Measurements from ENCODE around the gene RNF183. TPM values are rescaled to one million over a fixed set of nuclear protein-coding genes. Genes with fewer than 3 reads are reported as not detected.

The RNF183 gene
- total RNA-seq, 3 donors from 2014 or later (not counting 1 experiment from before 2014, with no cell fraction given) = not detected

DNA sequence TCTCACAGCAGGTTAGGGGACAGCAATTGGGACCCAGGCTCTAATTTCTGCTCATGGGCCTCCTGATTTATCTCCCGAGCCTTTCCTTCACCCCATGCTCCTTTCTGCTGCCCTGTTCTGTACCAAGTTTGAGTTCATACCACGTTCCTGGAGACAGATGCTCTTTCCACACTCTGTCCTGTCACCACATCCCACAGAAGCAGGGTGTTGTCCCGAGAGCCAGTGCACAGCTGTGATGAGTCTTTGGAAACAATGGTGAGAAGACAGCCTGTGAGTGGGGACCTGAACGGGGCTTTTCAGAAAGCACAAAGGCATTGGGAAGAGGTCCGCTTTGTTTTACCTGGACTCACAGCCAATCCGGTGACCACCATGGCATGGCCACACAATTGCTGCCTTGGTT lies 19.5 kb upstream of the RNF183 start:
- no peaks in the 10 kb centered on the region for H3K9me3 Mint-ChIP-seq
- no peak for DNase-seq
- Histone ChIP-seq H3K27ac (ENCODE audit: low read length) (no peak overlapping the region), H3K27me3 (ENCODE audit: control insufficient read depth, insufficient read depth, low read length) (no peaks in the 10 kb centered on the region), H3K36me3 (ENCODE audit: control insufficient read depth, insufficient read depth, low read length) (no peaks in the 10 kb centered on the region), H3K4me3 (ENCODE audit: low read length) (no peak overlapping the region), H3K9me3 (ENCODE audit: control insufficient read depth, insufficient read depth, low read length) (no peaks in the 10 kb centered on the region), H3K4me1 (ENCODE audit: control insufficient read depth, insufficient read depth, low read length) (no peaks in the 10 kb centered on the region)
- WGBS (ENCODE audit: insufficient coverage) = 87% methylated on average over 6 of the region's 6 CpGs
- peaks cover 0 to 2% of the 10 kb centered on the region in 2 donors for H3K27me3 Mint-ChIP-seq (ENCODE audit: low read depth in 2 of 2)
- H3K4me3 Mint-ChIP-seq = no peak overlapping the region
- H3K36me3 Mint-ChIP-seq = no peaks in the 10 kb centered on the region
- no peak for ATAC-seq
- TF ChIP-seq, protein P1, sequence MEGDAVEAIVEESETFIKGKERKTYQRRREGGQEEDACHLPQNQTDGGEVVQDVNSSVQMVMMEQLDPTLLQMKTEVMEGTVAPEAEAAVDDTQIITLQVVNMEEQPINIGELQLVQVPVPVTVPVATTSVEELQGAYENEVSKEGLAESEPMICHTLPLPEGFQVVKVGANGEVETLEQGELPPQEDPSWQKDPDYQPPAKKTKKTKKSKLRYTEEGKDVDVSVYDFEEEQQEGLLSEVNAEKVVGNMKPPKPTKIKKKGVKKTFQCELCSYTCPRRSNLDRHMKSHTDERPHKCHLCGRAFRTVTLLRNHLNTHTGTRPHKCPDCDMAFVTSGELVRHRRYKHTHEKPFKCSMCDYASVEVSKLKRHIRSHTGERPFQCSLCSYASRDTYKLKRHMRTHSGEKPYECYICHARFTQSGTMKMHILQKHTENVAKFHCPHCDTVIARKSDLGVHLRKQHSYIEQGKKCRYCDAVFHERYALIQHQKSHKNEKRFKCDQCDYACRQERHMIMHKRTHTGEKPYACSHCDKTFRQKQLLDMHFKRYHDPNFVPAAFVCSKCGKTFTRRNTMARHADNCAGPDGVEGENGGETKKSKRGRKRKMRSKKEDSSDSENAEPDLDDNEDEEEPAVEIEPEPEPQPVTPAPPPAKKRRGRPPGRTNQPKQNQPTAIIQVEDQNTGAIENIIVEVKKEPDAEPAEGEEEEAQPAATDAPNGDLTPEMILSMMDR (IDR thresholded peaks at IDR 0.05) = no peak
- no peak overlapping the region for H3K27ac Mint-ChIP-seq
- no peaks in the 10 kb centered on the region for H3K4me1 Mint-ChIP-seq
- intact Hi-C loops (cut with micrococcal nuclease) = no loop called here

DNA sequence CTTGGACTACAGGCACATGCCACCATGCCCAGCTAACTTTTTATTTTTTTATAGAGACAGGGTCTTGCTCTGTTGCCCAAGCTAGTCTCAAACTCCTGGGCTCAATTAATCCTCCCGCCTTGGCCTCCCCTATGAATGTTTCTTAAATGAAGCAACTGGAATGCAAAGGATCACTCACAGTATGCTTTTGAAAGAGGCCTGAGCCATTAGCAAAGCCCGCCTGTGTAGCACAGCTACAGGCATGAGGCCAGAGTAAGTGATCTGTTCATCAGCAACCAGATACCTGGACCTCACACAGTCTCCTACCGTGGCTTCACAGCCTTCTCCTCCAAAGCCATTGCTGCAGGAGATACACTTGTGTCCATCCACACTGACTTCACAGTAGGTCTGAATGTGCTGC lies 16.9 kb upstream of the RNF183 start:
- no peaks in the 10 kb centered on the region for H3K4me1 ChIP-seq (ENCODE audit: control insufficient read depth, insufficient read depth, low read length)
- DNase-seq (no peak), ATAC-seq (no peak)
- no peaks in the 10 kb centered on the region for H3K36me3 ChIP-seq (ENCODE audit: control insufficient read depth, insufficient read depth, low read length)
- no peaks in the 10 kb centered on the region for H3K27me3 ChIP-seq (ENCODE audit: control insufficient read depth, insufficient read depth, low read length)
- no peak overlapping the region for H3K27ac ChIP-seq (ENCODE audit: low read length)
- H3K27ac Mint-ChIP-seq = no peak overlapping the region
- peaks cover 1 to 8% of the 10 kb centered on the region in 2 donors for H3K27me3 Mint-ChIP-seq (ENCODE audit: low read depth in 2 of 2)
- H3K4me3 Mint-ChIP-seq = no peak overlapping the region
- no peak overlapping the region for H3K4me3 ChIP-seq (ENCODE audit: low read length)
- H3K9me3 Mint-ChIP-seq = no peaks in the 10 kb centered on the region
- intact Hi-C loops (cut with micrococcal nuclease) = no loop called here
- 93% methylated on average over 3 of the region's 3 CpGs for WGBS (ENCODE audit: insufficient coverage)
- H3K4me1 Mint-ChIP-seq = no peaks in the 10 kb centered on the region
- no peaks in the 10 kb centered on the region for H3K9me3 ChIP-seq (ENCODE audit: control insufficient read depth, insufficient read depth, low read length)
- no peaks in the 10 kb centered on the region for H3K36me3 Mint-ChIP-seq
- TF ChIP-seq, protein P1 (IDR thresholded peaks at IDR 0.05) = no peak

DNA sequence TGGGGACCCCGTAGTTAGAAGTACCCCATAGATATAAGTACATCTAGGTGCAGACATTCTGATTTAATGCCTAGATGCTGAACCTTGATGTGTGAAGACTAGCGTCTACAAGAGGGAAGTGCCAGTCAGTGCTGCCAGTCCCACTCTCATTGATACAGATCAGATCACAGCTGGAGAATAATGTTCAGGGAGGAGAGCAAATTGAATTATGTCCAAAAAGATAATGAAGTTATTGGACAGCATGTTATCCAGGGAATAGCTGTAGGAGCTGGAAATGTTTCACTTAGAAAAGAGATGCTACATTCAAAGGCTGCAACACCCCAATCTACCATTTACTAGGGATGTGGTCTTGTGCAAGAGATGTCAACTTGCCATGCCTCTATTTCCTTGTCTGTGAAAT lies 15.9 kb upstream of the RNF183 start:
- TF ChIP-seq, protein P1 (IDR thresholded peaks at IDR 0.05) = no peak
- H3K9me3 Mint-ChIP-seq = no peaks in the 10 kb centered on the region
- no peaks in the 10 kb centered on the region for H3K36me3 Mint-ChIP-seq
- no peaks in the 10 kb centered on the region for H3K4me1 Mint-ChIP-seq
- intact Hi-C loops (cut with micrococcal nuclease) = no loop called here
- Histone ChIP-seq H3K9me3 (ENCODE audit: control insufficient read depth, insufficient read depth, low read length) (no peaks in the 10 kb centered on the region), H3K27me3 (ENCODE audit: control insufficient read depth, insufficient read depth, low read length) (no peaks in the 10 kb centered on the region), H3K36me3 (ENCODE audit: control insufficient read depth, insufficient read depth, low read length) (no peaks in the 10 kb centered on the region), H3K4me3 (ENCODE audit: low read length) (no peak overlapping the region), H3K4me1 (ENCODE audit: control insufficient read depth, insufficient read depth, low read length) (no peaks in the 10 kb centered on the region), H3K27ac (ENCODE audit: low read length) (no peak overlapping the region)
- DNase-seq = no peak
- ATAC-seq = no peak
- H3K27ac Mint-ChIP-seq = no peak overlapping the region
- WGBS (ENCODE audit: insufficient coverage) = 84% methylated on average over 2 of the region's 2 CpGs
- peaks cover 3 to 8% of the 10 kb centered on the region in 2 donors for H3K27me3 Mint-ChIP-seq (ENCODE audit: low read depth in 2 of 2)
- H3K4me3 Mint-ChIP-seq = no peak overlapping the region

DNA sequence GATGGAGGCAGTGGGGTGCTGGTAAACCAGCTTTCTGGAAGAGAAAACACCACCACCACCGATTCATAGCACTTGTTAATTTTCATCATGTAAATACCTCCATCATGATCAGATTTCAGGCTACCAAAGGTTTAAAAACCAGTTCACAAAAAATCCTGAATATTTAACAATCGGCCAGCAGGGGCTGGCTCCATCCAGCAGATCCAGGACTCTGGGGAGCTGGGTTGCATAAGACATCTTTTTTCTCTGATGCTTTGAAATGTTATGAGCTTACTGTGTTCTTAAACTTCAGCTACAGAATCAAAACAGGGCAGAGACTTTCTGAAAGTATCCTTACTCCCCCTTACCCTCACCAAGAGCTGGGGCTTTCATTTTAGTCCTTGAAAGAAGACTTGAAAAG lies 14.6 kb upstream of the RNF183 start:
- no peaks in the 10 kb centered on the region for H3K36me3 ChIP-seq (ENCODE audit: control insufficient read depth, insufficient read depth, low read length)
- no peak overlapping the region for H3K27ac ChIP-seq (ENCODE audit: low read length)
- TF ChIP-seq, protein P1 (IDR thresholded peaks at IDR 0.05) = no peak
- H3K4me1 ChIP-seq (ENCODE audit: control insufficient read depth, insufficient read depth, low read length) = no peaks in the 10 kb centered on the region
- H3K27me3 Mint-ChIP-seq (ENCODE audit: low read depth in 2 of 2) = peaks cover 3 to 8% of the 10 kb centered on the region in 2 donors
- H3K9me3 ChIP-seq (ENCODE audit: control insufficient read depth, insufficient read depth, low read length) = no peaks in the 10 kb centered on the region
- H3K27ac Mint-ChIP-seq = no peak overlapping the region
- intact Hi-C loops (cut with micrococcal nuclease) = no loop called here
- DNase-seq (no peak), ATAC-seq (no peak)
- H3K4me1 Mint-ChIP-seq = no peaks in the 10 kb centered on the region
- no peaks in the 10 kb centered on the region for H3K27me3 ChIP-seq (ENCODE audit: control insufficient read depth, insufficient read depth, low read length)
- 87% methylated on average over 2 of the region's 2 CpGs for WGBS (ENCODE audit: insufficient coverage)
- no peaks in the 10 kb centered on the region for H3K9me3 Mint-ChIP-seq
- no peak overlapping the region for H3K4me3 ChIP-seq (ENCODE audit: low read length)
- H3K36me3 Mint-ChIP-seq = no peaks in the 10 kb centered on the region
- H3K4me3 Mint-ChIP-seq = no peak overlapping the region
